MCF 10A (cell line): ENCODE results near the gene AZGP1. TPM values are rescaled to one million over a fixed set of nuclear protein-coding genes. Genes with fewer than 3 reads are reported as not detected.
"Not testable (repeated sequence)": the region's sequence is repeated elsewhere in the genome, so short reads cannot be mapped to it uniquely, and the experiment has no call there.

Experiments used
- BruUV-seq: library from RNA; stranded (reverse); fragments of 400-500 nt; replicated peaks from 2 replicates; lab custom pipeline; 2021; lab: Mats Ljungman, UMichigan
- CTCF ChIA-PET: fragments of 300-600 bp; sonication (Branson Sonifier 250); formaldehyde crosslinking; extraction: SDS; loops from one replicate; lab custom pipeline; 2021; ENCODE audit warnings: antibody characterized with exemption, inconsistent platforms; lab: Yijun Ruan, JAX
- POLR2A ChIA-PET: fragments of 300-600, 350-650 bp; sonication (Branson Sonifier 250); formaldehyde crosslinking; extraction: SDS; loops from one replicate; lab custom pipeline; 2020; ENCODE audit warnings: antibody characterized with exemption, inconsistent platforms; lab: Yijun Ruan, JAX
- DNase-seq: peaks from one replicate; pipeline ENCODE4 v3.0.0-alpha.2; 2018; ENCODE audit not compliant: unreplicated experiment
- H3K27ac Mint-ChIP-seq: one replicate; pipeline ENCODE4 v1.8.0; 2022; ENCODE audit warnings: mild to moderate bottlenecking, low read depth, mixed read lengths; ENCODE audit not compliant: unreplicated experiment
- H3K27me3 Mint-ChIP-seq: one replicate; pipeline ENCODE4 v1.8.0; 2022; ENCODE audit warnings: mixed read lengths; ENCODE audit not compliant: insufficient read depth, unreplicated experiment
- H3K36me3 Mint-ChIP-seq: one replicate; pipeline ENCODE4 v1.8.0; 2022; ENCODE audit warnings: mild to moderate bottlenecking, moderate library complexity, mixed read lengths; ENCODE audit not compliant: insufficient read depth, unreplicated experiment
- H3K4me1 Mint-ChIP-seq: one replicate; pipeline ENCODE4 v1.8.0; 2022; ENCODE audit warnings: mixed read lengths; ENCODE audit not compliant: insufficient read depth, unreplicated experiment
- H3K4me3 Mint-ChIP-seq: one replicate; pipeline ENCODE4 v1.8.0; 2022; ENCODE audit warnings: mild to moderate bottlenecking, moderate library complexity, mixed read lengths; ENCODE audit not compliant: unreplicated experiment
- H3K9me3 Mint-ChIP-seq: one replicate; pipeline ENCODE4 v1.8.0; 2022; ENCODE audit warnings: mixed read lengths; ENCODE audit not compliant: unreplicated experiment
- CTCF ChIP-seq: fragments of 200-600 bp; IDR thresholded peaks from one replicate; pipeline ENCODE4 v1.8.0; 2022; ENCODE audit warnings: antibody characterized with exemption, mild to moderate bottlenecking; ENCODE audit not compliant: unreplicated experiment
- intact Hi-C: fragments of 100-400 bp; cut with micrococcal nuclease; formaldehyde crosslinking; loops from 2 replicates; pipeline ENCODE4 v1.14.1; 2022
- total RNA-seq: library from RNA; stranded (reverse); gene quantifications from 2 replicates; pipeline ENCODE4 v1.2.3, GENCODE V29; 2022

The AZGP1 gene
- total RNA-seq, 1 experiment from 2014 or later: 0.58 TPM

DNA sequence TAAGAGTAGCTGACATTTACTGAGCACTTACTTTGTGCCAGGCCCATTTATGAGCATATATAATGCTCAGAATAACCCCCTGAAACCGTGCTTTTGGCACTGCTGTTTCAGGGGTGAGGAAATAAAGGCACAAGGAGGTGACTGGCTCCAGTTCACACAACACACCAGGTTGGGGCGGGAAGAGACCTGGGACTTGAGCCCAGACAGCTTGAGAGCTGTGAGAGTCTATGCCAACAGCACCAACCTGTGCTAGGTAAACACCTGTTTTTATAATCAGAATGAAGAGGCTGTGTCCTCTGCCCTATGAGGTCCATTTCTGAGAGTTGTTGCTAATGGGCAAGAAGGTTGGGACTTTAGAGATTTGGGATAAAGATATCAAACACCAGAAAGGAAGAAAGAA, 8.8 kb upstream of the AZGP1 start:
- intact Hi-C loops: no loop called here
- BruUV-seq: no TSS peak

GRCh38 chr7:99981066-99981465, 5.2 kb upstream of the AZGP1 start:
- H3K4me3 Mint-ChIP-seq, H3K36me3 Mint-ChIP-seq, DNase-seq, POLR2A ChIA-PET, H3K4me1 Mint-ChIP-seq, H3K9me3 Mint-ChIP-seq, BruUV-seq, intact Hi-C loops, H3K27ac Mint-ChIP-seq: not testable (repeated sequence)
- CTCF ChIA-PET: interaction anchor here (2.0 to 5.0 kb wide), 3 partner anchors 8 to 67 kb away, joined by 9 to 48 read pairs (median 26); no protein-coding TSS in a partner anchor
- peaks cover 15% of the 10 kb centered on the region for H3K27me3 Mint-ChIP-seq

More for the DNA sequence above, 8.8 kb upstream of the AZGP1 start:
- Mint-ChIP-seq H3K4me3 (no peak overlapping the region), H3K27me3 (peaks cover 15% of the 10 kb centered on the region), H3K4me1 (no peaks in the 10 kb centered on the region), H3K9me3 (no peaks in the 10 kb centered on the region), H3K27ac (no peak overlapping the region), H3K36me3 (no peaks in the 10 kb centered on the region)
- TF ChIP-seq CTCF: no peak
- ChIA-PET POLR2A (no interaction called here), CTCF (interaction anchor here (0.6 to 10.9 kb wide), 2 partner anchors 65 to 68 kb away, joined by 3 to 214 read pairs; partner anchors contain the start of genes TRIM4 and ZSCAN21)
- DNase-seq: no peak

- DNase-seq, BruUV-seq, intact Hi-C loops, H3K9me3 Mint-ChIP-seq, POLR2A ChIA-PET, H3K27ac Mint-ChIP-seq, H3K36me3 Mint-ChIP-seq, H3K4me3 Mint-ChIP-seq, H3K4me1 Mint-ChIP-seq: not testable (repeated sequence)
- H3K27me3 Mint-ChIP-seq: peaks cover 15% of the 10 kb centered on the region
- CTCF ChIA-PET: interaction anchor here (0.6 to 5.0 kb wide), 10 partner anchors 9 to 866 kb away, joined by 3 to 48 read pairs (median 6); no protein-coding TSS in a partner anchor
These were observed 4.6 kb upstream of the AZGP1 start for GRCh38 chr7:99980448-99980872.

- ChIA-PET CTCF (interaction anchor here (0.6 to 5.0 kb wide), 22 partner anchors 9 to 866 kb away, joined by 3 to 48 read pairs (median 3); partner anchors contain the start of gene TRIM4), POLR2A (interaction anchor here (0.8 to 1.1 kb wide), 2 partner anchors 24 to 44 kb away, joined by 3 read pairs; no protein-coding TSS in a partner anchor)
- DNase-seq: peak; percentile 24
- H3K27me3 Mint-ChIP-seq: peaks cover 11% of the 10 kb centered on the region
- not testable (repeated sequence) for H3K36me3 Mint-ChIP-seq, H3K9me3 Mint-ChIP-seq, BruUV-seq, H3K27ac Mint-ChIP-seq, H3K4me3 Mint-ChIP-seq
- TF ChIP-seq CTCF: peak; percentile 69
- H3K4me1 Mint-ChIP-seq: peaks cover 13% of the 10 kb centered on the region
- intact Hi-C loops: loop anchor here (1.0 kb wide), 1 partner anchor 67 kb away; no protein-coding TSS in a partner anchor
These were observed 4.0 kb upstream of the AZGP1 start for GRCh38 chr7:99979814-99980225.

DNA sequence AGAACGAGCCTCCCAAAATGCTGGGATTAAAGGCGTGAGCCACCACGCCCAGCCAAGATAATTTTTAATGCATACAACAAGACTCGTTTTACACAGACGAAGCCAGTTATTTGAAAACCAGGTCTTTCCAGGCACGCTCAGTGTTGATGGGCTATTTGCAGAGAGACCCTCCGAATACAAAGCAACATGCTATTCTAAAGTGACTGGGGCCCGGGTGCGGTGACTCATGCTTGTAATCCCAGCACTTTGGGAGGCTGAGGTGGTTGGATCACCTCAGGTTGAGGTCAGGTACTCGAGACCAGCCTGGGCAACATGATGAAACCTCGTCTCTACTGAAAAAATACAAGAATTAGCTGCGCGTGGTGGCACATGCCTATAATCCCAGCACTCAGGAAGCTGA, 795 bp upstream of the AZGP1 start:
- POLR2A ChIA-PET: interaction anchor here (1.0 kb wide), 1 partner anchor 21 kb away, joined by 3 read pairs; no protein-coding TSS in a partner anchor
- CTCF ChIA-PET: interaction anchor here (0.6 to 1.4 kb wide), 3 partner anchors 14 to 67 kb away, joined by 3 to 4 read pairs (median 3); no protein-coding TSS in a partner anchor
- intact Hi-C loops: no loop called here
- Mint-ChIP-seq H3K36me3 (peaks cover 5% of the 10 kb centered on the region), H3K4me1 (peaks cover 13% of the 10 kb centered on the region), H3K27ac (no peak overlapping the region), H3K4me3 (no peak overlapping the region), H3K9me3 (no peaks in the 10 kb centered on the region), H3K27me3 (no peaks in the 10 kb centered on the region)
- BruUV-seq: no TSS peak
- TF ChIP-seq CTCF: no peak
- DNase-seq: peak; percentile 10
